MCF 10A (cell line): ENCODE measurements around the gene HRH2. TPM values are rescaled to one million over a fixed set of nuclear protein-coding genes. Genes with fewer than 3 reads are reported as not detected.
"Not testable (repeated sequence)": the region's sequence is repeated elsewhere in the genome, so short reads cannot be mapped to it uniquely, and the experiment has no call there.

Experiments used
- BruUV-seq: library from RNA; stranded (reverse); fragments of 400-500 nt; replicated peaks from 2 replicates; lab custom pipeline; 2021; lab: Mats Ljungman, UMichigan
- CTCF ChIA-PET: fragments of 300-600 bp; sonication (Branson Sonifier 250); formaldehyde crosslinking; extraction: SDS; loops from one replicate; lab custom pipeline; 2021; ENCODE audit warnings: antibody characterized with exemption, inconsistent platforms; lab: Yijun Ruan, JAX
- POLR2A ChIA-PET: fragments of 300-600, 350-650 bp; sonication (Branson Sonifier 250); formaldehyde crosslinking; extraction: SDS; loops from one replicate; lab custom pipeline; 2020; ENCODE audit warnings: antibody characterized with exemption, inconsistent platforms; lab: Yijun Ruan, JAX
- DNase-seq: peaks from one replicate; pipeline ENCODE4 v3.0.0-alpha.2; 2018; ENCODE audit not compliant: unreplicated experiment
- H3K27ac Mint-ChIP-seq: one replicate; pipeline ENCODE4 v1.8.0; 2022; ENCODE audit warnings: mild to moderate bottlenecking, low read depth, mixed read lengths; ENCODE audit not compliant: unreplicated experiment
- H3K27me3 Mint-ChIP-seq: one replicate; pipeline ENCODE4 v1.8.0; 2022; ENCODE audit warnings: mixed read lengths; ENCODE audit not compliant: insufficient read depth, unreplicated experiment
- H3K36me3 Mint-ChIP-seq: one replicate; pipeline ENCODE4 v1.8.0; 2022; ENCODE audit warnings: mild to moderate bottlenecking, moderate library complexity, mixed read lengths; ENCODE audit not compliant: insufficient read depth, unreplicated experiment
- H3K4me1 Mint-ChIP-seq: one replicate; pipeline ENCODE4 v1.8.0; 2022; ENCODE audit warnings: mixed read lengths; ENCODE audit not compliant: insufficient read depth, unreplicated experiment
- H3K4me3 Mint-ChIP-seq: one replicate; pipeline ENCODE4 v1.8.0; 2022; ENCODE audit warnings: mild to moderate bottlenecking, moderate library complexity, mixed read lengths; ENCODE audit not compliant: unreplicated experiment
- H3K9me3 Mint-ChIP-seq: one replicate; pipeline ENCODE4 v1.8.0; 2022; ENCODE audit warnings: mixed read lengths; ENCODE audit not compliant: unreplicated experiment
- CTCF ChIP-seq: fragments of 200-600 bp; IDR thresholded peaks from one replicate; pipeline ENCODE4 v1.8.0; 2022; ENCODE audit warnings: antibody characterized with exemption, mild to moderate bottlenecking; ENCODE audit not compliant: unreplicated experiment
- intact Hi-C: fragments of 100-400 bp; cut with micrococcal nuclease; formaldehyde crosslinking; loops from 2 replicates; pipeline ENCODE4 v1.14.1; 2022
- total RNA-seq: library from RNA; stranded (reverse); gene quantifications from 2 replicates; pipeline ENCODE4 v1.2.3, GENCODE V29; 2022

The HRH2 gene
- total RNA-seq, 1 experiment from 2014 or later = not detected

DNA sequence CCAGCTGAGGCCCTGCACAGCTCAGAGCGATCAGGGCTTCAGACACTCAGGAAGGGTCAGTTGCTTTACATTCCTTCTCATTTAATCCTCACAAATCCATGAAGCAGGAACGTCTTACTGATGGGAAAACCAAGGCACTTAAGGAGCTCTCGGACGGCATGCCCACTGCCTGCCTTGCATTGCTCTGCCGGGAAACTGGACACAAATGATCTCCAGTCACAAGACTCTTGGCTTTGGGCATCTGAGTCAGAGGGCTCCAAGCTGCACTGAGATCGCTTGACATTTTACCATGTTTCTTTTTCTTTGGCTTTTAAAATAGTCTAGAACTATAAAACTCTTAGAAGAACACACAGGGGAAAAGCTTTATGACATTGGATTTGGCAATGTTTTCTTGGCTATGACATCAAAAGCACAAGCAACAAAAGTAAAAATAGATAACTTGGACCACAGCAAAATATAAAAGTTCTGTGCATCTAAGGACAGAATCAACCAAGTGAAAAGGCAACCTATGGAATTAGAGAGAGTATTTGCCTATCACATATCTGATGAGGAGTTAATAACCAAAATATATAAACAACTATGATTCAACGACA is 43.6 kb upstream of the HRH2 start:
- Mint-ChIP-seq H3K36me3 (no peaks in the 10 kb centered on the region), H3K27ac (no peak overlapping the region), H3K4me3 (no peak overlapping the region), H3K4me1 (no peaks in the 10 kb centered on the region), H3K27me3 (peaks cover 51% of the 10 kb centered on the region), H3K9me3 (no peaks in the 10 kb centered on the region)
- TF ChIP-seq CTCF = no peak
- ChIA-PET CTCF (interaction anchor here (1.1 kb wide), 1 partner anchor 81 kb away, joined by 3 read pairs; no protein-coding TSS in a partner anchor), POLR2A (no interaction called here)
- DNase-seq = no peak
- intact Hi-C loops = no loop called here
- no TSS peak for BruUV-seq

DNA sequence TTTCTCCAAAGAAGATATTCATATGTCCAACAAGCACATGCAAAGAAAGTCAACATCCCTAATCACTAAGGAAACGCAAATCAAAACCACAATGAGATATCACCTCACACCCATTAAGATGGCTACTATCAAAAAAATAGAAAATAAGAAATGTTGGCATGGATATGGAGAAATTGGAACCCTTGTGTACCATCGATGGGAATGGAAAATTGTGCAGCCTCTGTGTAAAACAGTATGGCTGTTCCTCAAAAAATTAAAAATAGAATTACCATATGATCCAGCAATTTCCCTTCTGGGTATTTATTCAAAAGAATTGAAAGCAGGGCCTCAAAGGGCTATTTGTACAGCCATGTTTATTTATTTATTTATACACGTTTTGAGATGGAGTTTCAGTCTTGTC is 43.0 kb upstream of the HRH2 start:
- H3K27ac Mint-ChIP-seq = no peak overlapping the region
- POLR2A ChIA-PET = no interaction called here
- BruUV-seq = no TSS peak
- H3K4me1 Mint-ChIP-seq = no peaks in the 10 kb centered on the region
- no peak for DNase-seq
- no peak for TF ChIP-seq CTCF
- H3K27me3 Mint-ChIP-seq = peaks cover 46% of the 10 kb centered on the region
- H3K9me3 Mint-ChIP-seq = no peaks in the 10 kb centered on the region
- H3K36me3 Mint-ChIP-seq = no peaks in the 10 kb centered on the region
- CTCF ChIA-PET = no interaction called here
- intact Hi-C loops = no loop called here
- no peak overlapping the region for H3K4me3 Mint-ChIP-seq

DNA sequence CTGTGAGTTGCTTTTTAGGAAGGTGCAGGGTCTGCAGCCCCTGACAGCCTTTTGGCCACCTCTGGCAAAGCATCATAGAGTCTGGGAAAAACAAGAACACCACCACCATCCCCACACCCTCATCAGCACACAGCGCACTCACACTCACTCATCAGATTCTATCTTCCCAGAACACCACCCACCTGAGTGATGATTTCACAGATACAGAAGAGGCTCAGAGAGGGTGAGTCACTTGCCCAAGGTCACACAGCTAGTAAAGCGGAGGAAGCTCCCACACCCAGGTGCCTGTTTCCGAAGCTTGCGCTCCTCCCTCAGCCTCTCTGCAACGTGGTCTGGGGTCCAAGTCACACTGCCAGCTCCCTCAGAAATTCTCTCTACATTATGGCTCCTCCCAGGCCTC is 41.8 kb upstream of the HRH2 start:
- no peaks in the 10 kb centered on the region for H3K9me3 Mint-ChIP-seq
- no peaks in the 10 kb centered on the region for H3K36me3 Mint-ChIP-seq
- ChIA-PET CTCF (interaction anchor here (1.3 kb wide), 1 partner anchor 9 kb away, joined by 3 read pairs; no protein-coding TSS in a partner anchor), POLR2A (interaction anchor here (0.9 kb wide), 1 partner anchor 8 kb away, joined by 3 read pairs; no protein-coding TSS in a partner anchor)
- intact Hi-C loops = no loop called here
- no peak overlapping the region for H3K4me3 Mint-ChIP-seq
- H3K27ac Mint-ChIP-seq = no peak overlapping the region
- no peaks in the 10 kb centered on the region for H3K4me1 Mint-ChIP-seq
- no TSS peak for BruUV-seq
- H3K27me3 Mint-ChIP-seq = peaks cover 35% of the 10 kb centered on the region
- no peak for TF ChIP-seq CTCF
- DNase-seq = no peak

- not testable (repeated sequence) for H3K9me3 Mint-ChIP-seq
Measured at GRCh38 chr5:175616527-175616926, 41.3 kb upstream of the HRH2 start.

More at GRCh38 chr5:175616527-175616926, 41.3 kb upstream of the HRH2 start:
- ChIA-PET CTCF (interaction anchor here (0.6 to 1.3 kb wide), 2 partner anchors 9 to 599 kb away, joined by 3 to 4 read pairs; no protein-coding TSS in a partner anchor), POLR2A (interaction anchor here (0.9 kb wide), 1 partner anchor 8 kb away, joined by 3 read pairs; no protein-coding TSS in a partner anchor)
- H3K4me1 Mint-ChIP-seq, intact Hi-C loops, DNase-seq, BruUV-seq, H3K36me3 Mint-ChIP-seq, H3K27ac Mint-ChIP-seq, H3K4me3 Mint-ChIP-seq: not testable (repeated sequence)
- H3K27me3 Mint-ChIP-seq = peaks cover 30% of the 10 kb centered on the region
